GM13976 (cell line): ENCODE data around the gene FBXO28.

Experiments used
- DNase-seq: peaks from one replicate; pipeline ENCODE4 v3.0.0; 2012; ENCODE audit warnings: low spot score
- CTCF ChIP-seq: IDR thresholded peaks from 2 replicates; pipeline ENCODE4 v1.5.1; 2012; ENCODE audit warnings: borderline replicate concordance, mild to moderate bottlenecking; ENCODE audit not compliant: insufficient read depth; ENCODE audit errors: extremely low read depth, missing control alignments, control extremely low read depth
- in situ Hi-C: fragments of 300-500 bp; cut with MboI; formaldehyde crosslinking; loops from one replicate; pipeline ENCODE4 v1.12.0; 2022; ENCODE audit warnings: low sequenced_read_pairs, mixed read lengths, inconsistent platforms; ENCODE audit not compliant: unreplicated experiment

Gene FBXO28

GRCh38 chr1:224137518-224137917 lies 23.6 kb downstream of the FBXO28 start:
- in situ Hi-C loops, result loop anchor here (25.0 kb wide), 1 partner anchor 325 kb away; no protein-coding TSS in a partner anchor
- no peak for TF ChIP-seq CTCF
- no peak for DNase-seq

- DNase-seq, result no peak
- no peak for TF ChIP-seq CTCF
- in situ Hi-C loops, result loop anchor here (25.0 kb wide), 1 partner anchor 324 kb away; no protein-coding TSS in a partner anchor
Measured at GRCh38 chr1:224138198-224138597, 24.3 kb downstream of the FBXO28 start.

- in situ Hi-C loops, result loop anchor here (25.0 kb wide), 1 partner anchor 321 kb away; no protein-coding TSS in a partner anchor
- TF ChIP-seq CTCF, result no peak
- no peak for DNase-seq
Measured at GRCh38 chr1:224141693-224142092, 27.8 kb downstream of the FBXO28 start.

GRCh38 chr1:224149709-224150108 lies 35.8 kb downstream of the FBXO28 start:
- in situ Hi-C loops, result loop anchor here (25.0 kb wide), 1 partner anchor 313 kb away; no protein-coding TSS in a partner anchor
- TF ChIP-seq CTCF, result no peak
- no peak for DNase-seq

GRCh38 chr1:224151117-224151516 lies 37.2 kb downstream of the FBXO28 start:
- in situ Hi-C loops, result no loop called here
- TF ChIP-seq CTCF, result no peak
- no peak for DNase-seq

GRCh38 chr1:224157316-224157715 lies 43.4 kb downstream of the FBXO28 start:
- no peak for DNase-seq
- TF ChIP-seq CTCF, result no peak
- in situ Hi-C loops, result no loop called here

- no peak for DNase-seq
- TF ChIP-seq CTCF, result no peak
- in situ Hi-C loops, result no loop called here
Measured at GRCh38 chr1:224159541-224159940, 45.6 kb downstream of the FBXO28 start.
